IPS DF 4.7 (cell line): Measurements from ENCODE around the gene ROPN1B.
A peak's percentile ranks its signal among the peaks of the same experiment; 100 is the strongest.
"Not testable (repeated sequence)": the region's sequence is repeated elsewhere in the genome, so short reads cannot be mapped to it uniquely, and the experiment has no call there.

Source experiments
- DNase-seq: peaks from one replicate; pipeline ENCODE4 v3.0.0-alpha.2; 2013; ENCODE audit warnings: low spot score; ENCODE audit errors: extremely low read depth

Gene ROPN1B

GRCh38 chr3:125957674-125958510 is 11.1 kb upstream of the ROPN1B start:
- DNase-seq = no peak

GRCh38 chr3:125958511-125959316 is 10.3 kb upstream of the ROPN1B start:
- no peak for DNase-seq

- no peak for DNase-seq
These were observed 9.5 kb upstream of the ROPN1B start for GRCh38 chr3:125959317-125960065.

DNA sequence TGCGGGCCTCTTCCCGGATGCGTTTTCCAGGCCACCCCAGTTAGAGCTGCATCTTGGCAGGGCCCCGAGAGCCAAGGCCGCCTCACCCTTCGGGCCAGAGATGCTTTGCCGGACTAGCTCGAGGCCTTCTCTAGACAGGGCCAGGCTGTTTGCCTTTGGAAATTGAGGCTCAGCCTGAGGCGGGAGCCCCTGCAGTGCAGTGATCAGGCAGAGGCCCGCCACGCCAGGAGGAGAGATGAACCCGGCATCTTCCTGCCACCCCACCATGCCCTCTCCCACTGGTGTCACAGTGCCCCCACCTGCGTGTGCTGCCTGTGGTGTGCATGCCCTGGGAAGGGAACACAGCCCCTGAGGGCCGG is 8.9 kb upstream of the ROPN1B start:
- no peak for DNase-seq

- DNase-seq = no peak
These were observed 8.3 kb upstream of the ROPN1B start for GRCh38 chr3:125960456-125961288.

DNA sequence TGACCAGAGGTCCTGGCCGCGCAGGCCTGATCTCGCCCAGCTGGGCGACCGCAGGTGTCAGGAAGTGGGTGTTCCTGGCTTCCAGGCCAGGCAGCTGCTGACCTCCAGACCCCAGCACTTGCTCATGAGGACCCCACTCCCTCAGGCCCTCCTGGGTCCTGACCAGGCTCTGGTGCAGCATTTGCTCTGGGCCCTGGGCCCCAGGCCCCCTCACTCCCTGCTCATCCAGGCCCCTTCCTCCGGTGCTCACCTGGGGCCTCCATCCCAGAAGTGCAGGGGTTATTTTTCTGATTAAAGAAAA is 7.7 kb upstream of the ROPN1B start:
- no peak for DNase-seq

GRCh38 chr3:125963834-125964233 is 5.1 kb upstream of the ROPN1B start:
- not testable (repeated sequence) for DNase-seq

- no peak for DNase-seq
These were observed 3.5 kb upstream of the ROPN1B start for GRCh38 chr3:125965505-125965904.

- no peak for DNase-seq
These were observed 1.8 kb upstream of the ROPN1B start for GRCh38 chr3:125967156-125967555.

DNA sequence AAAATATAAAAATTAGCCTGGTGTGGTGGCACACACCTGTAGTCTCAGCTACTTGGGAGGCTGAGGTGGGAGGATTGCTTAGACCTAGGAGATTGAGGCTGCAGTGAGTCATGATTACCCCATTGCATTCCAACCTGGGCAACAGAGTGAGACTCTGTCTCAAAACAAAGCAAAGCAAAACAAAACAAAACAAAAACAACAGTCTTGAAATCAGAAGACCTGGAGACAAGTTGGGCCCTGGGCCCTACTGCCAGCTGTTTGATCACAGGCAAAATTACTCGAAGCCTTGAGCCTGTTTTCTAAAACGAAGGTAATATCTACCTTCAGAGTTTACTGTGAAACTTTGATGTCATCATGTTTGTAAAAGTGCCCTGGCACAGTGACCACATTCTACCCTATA is 857 bp upstream of the ROPN1B start:
- DNase-seq = not testable (repeated sequence)

DNA sequence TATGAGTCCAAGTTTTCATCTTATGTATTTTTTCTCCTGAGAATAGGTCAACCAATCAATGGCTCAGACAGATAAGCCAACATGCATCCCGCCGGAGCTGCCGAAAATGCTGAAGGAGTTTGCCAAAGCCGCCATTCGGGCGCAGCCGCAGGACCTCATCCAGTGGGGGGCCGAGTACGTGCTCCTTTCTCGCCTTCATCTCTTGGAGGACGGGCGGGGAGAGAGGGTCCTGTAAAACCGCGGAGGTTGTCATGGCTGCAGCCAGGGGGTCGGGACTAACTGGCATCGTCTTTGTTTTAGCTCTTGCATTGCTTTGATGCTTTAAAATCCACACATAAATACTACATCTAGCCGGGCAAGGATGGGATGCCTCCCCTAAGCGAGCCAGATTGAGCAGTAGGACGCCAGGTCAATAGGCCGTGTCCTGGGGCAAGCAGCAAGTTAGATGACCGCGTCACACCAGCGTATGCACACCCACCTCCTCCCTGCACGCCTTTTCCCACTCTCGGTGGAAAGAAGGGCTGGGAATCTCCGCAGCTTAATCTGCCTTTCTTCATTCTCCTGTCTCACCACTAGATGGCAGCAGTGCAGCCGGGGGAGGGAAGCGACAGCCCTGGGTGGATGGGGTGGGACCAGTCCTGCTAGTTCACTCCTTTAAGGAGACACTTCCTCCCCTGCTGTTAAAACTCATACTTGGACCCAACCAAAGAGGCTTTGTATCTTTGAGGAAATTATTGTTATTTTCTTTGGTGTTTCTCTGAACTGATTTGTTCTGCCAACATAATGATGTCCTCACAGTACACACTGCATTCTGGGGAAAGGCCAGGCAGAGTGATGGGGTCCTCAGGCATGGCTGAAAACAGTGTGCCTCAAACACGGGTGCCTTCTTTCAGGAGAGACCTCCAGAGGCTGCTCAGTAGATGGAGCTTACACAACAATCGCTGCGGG is 3.3 kb downstream of the ROPN1B start:
- not testable (repeated sequence) for DNase-seq

DNA sequence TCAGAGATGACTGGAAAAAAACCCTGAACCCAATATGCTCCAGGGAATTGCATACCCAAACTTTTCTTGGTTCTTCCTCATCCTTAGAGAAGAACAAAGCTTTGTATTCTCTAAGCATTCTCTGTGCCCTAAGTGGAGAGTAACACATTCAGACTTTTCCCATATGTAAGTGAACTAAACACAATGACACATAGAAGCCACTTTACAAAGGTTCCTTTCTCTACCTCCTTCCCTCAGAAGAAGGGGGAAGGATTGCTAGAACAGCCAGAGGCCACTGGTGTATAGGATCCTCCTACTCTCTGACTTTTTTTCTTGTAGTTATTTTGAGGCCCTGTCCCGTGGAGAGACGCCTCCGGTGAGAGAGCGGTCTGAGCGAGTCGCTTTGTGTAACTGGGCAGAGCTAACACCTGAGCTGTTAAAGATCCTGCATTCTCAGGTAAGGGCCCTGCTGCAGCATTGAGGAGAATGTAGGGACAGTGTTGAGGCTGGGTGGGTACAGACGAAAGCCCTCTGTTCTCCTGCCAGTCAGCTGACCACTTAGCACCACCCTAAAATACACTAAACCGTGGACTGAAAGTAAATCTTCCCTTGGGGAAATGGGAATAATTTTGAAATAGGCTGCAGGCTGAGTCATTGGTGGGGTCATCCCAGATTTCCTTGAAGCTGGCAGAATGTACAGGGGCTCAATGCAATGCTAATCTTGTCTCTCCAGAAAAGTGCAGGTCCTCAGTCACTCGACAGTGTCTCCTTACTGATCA is 6.4 kb downstream of the ROPN1B start:
- not testable (repeated sequence) for DNase-seq

DNA sequence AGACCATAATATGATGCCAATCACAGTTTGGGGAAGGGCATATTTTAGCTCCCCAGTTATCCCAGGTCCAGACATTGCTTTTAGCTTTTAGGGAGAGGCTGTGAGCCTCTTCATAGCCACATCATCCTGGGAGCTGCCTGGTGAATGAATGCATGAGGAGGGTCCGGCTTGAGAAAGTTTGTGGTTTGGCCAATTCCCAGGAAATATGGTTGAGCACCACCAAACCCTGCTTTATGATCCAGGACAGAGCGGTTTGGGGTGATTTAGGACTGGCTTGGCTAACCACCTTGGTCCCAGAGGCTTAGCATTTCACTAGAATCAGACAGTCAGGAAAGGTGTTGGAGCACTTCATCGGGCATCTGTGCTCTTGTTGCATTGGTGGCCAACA is 7.0 kb downstream of the ROPN1B start:
- not testable (repeated sequence) for DNase-seq

- not testable (repeated sequence) for DNase-seq
These were observed 8.1 kb downstream of the ROPN1B start for GRCh38 chr3:125977104-125977503.

GRCh38 chr3:125984951-125985350 is 16.0 kb downstream of the ROPN1B start:
- not testable (repeated sequence) for DNase-seq

- peak; percentile 41 for DNase-seq
These were observed 21.4 kb downstream of the ROPN1B start for GRCh38 chr3:125990253-125990970.

DNA sequence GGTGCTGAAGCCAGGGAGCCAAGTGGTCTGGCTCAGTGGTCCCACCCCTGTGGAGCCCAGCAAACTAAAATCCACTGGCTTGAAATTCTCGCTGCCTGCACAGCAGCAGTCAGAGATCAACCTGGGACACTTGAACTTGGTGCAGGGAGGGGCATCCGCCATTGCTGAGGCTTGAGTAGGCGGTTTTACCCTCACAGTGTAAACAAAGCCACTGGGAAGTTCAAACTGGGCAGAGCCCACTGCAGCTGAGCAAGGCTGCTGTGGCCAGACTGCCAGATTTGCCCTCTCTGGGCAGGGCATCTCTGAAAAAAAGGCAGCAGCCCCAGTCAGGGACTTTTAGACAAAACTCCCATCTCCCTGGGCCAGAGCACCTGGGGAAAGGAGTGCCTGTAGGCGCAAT is 27.8 kb downstream of the ROPN1B start:
- not testable (repeated sequence) for DNase-seq

DNA sequence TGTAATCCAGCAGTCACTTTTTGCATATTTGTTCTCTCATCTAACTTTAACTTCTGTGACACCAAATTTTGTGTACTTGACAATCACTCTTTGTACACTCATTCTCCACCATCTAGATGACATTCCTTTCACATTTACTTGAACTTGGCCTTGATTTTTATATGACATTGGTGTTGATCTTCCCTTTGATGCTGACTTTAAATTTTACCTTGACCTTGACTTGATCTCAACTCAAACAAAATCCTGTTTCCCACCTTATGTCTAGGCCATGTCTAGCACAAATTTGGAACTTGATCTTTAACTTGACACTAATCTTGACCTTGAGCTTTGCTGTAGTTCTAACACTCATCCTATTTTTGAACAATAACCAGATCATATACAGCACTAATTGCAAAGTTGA is 33.2 kb downstream of the ROPN1B start:
- no peak for DNase-seq
